Measurements from ENCODE around the gene KAT6B. TPM values are rescaled to one million over a fixed set of nuclear protein-coding genes. Genes with fewer than 3 reads are reported as not detected.

KAT6B gene
- total and polyA plus RNA-seq, 4 donors: 5.0 to 161 (median 21.0) TPM

DNA sequence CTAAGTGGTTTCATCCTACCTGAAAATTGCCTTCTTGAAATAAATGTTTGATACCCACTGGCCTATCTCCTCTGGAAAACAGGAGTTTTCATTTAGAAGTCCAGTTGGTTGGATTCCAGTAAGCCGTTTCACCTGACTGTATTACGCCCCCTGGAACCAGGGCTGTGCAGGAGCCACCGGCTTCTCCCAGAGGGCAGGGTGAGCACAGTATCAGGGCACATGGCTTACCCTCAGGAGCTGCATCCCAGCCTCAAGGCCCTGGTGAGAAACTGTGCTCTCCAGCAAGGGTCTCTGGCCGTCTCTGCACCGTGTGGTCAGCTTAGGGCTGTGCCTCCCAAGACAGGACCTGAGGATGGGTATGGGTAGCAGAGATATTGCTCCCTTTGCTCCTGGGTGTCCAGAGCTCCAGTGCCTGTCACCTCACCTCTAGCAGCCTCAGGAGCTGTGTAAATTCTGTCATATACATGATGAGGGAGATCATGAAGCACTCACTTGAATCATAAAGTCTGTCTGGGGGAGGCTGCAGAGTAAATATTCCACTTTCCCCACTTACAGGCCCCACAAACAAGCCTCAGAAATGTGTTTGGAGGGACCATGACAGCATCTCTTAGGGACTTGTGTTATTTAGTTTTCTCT is 175.4 kb downstream of the KAT6B start:
- Histone ChIP-seq H3K27ac (ENCODE audit: low read depth in 1 of 2, low read length in 1 of 2) (no peak overlapping the region), H3K9ac (ENCODE audit: insufficient read depth in 1 of 2, low read length in 2 of 2) (no peak overlapping the region), H3K4me3 (no peak overlapping the region), H3K9me3 (ENCODE audit: control insufficient read depth in 4 of 4, insufficient read depth in 3 of 4, low read length in 3 of 4) (no peaks in the 10 kb centered on the region), H3K27me3 (ENCODE audit: control insufficient read depth in 3 of 3, insufficient read depth in 3 of 3, low read length in 2 of 3) (no peaks in the 10 kb centered on the region), H3K4me1 (ENCODE audit: control insufficient read depth in 5 of 5, insufficient read depth in 5 of 5, low read length in 5 of 5) (no peaks in the 10 kb centered on the region), H3K36me3 (ENCODE audit: control insufficient read depth in 4 of 4, insufficient read depth in 4 of 4, low read length in 4 of 4) (peaks cover 3 to 13% (median 7%) of the 10 kb centered on the region in 4 donors)
- 83 to 93% methylated on average over 5 of the region's 5 CpGs for WGBS, 2 donors
- no peak for DNase-seq
- no peak for ATAC-seq (ENCODE audit: insufficient read depth, low FRiP score)
- TF ChIP-seq, protein P1, sequence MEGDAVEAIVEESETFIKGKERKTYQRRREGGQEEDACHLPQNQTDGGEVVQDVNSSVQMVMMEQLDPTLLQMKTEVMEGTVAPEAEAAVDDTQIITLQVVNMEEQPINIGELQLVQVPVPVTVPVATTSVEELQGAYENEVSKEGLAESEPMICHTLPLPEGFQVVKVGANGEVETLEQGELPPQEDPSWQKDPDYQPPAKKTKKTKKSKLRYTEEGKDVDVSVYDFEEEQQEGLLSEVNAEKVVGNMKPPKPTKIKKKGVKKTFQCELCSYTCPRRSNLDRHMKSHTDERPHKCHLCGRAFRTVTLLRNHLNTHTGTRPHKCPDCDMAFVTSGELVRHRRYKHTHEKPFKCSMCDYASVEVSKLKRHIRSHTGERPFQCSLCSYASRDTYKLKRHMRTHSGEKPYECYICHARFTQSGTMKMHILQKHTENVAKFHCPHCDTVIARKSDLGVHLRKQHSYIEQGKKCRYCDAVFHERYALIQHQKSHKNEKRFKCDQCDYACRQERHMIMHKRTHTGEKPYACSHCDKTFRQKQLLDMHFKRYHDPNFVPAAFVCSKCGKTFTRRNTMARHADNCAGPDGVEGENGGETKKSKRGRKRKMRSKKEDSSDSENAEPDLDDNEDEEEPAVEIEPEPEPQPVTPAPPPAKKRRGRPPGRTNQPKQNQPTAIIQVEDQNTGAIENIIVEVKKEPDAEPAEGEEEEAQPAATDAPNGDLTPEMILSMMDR (IDR thresholded peaks at IDR 0.05; ENCODE audit: control extremely low read depth, extremely low read depth): no peak

DNA sequence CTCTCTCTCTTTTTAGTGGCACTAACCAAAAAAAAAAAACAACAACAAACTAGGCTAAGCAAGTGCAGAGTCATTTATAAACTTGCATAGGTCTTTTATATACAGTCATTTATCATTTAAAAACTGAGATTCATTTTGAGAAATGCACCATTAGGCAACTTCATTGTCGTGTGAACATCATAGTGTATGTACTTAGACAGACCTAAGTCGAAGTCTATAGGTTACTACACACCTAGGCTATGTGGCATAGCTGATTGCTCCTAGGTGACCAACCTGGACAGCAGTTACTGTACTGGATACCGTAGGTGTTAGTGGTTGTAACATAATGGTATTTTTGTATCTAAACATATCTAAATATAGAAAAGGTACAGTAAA is 175.9 kb downstream of the KAT6B start:
- Histone ChIP-seq H3K4me1 (ENCODE audit: control insufficient read depth in 5 of 5, insufficient read depth in 5 of 5, low read length in 5 of 5) (peaks cover 0 to under 1% (median 0%) of the 10 kb centered on the region in 5 donors), H3K36me3 (ENCODE audit: control insufficient read depth in 4 of 4, insufficient read depth in 4 of 4, low read length in 4 of 4) (peaks cover under 1 to 11% (median 7%) of the 10 kb centered on the region in 4 donors), H3K27me3 (ENCODE audit: control insufficient read depth in 3 of 3, insufficient read depth in 3 of 3, low read length in 2 of 3) (no peaks in the 10 kb centered on the region), H3K4me3 (no peak overlapping the region), H3K9me3 (ENCODE audit: control insufficient read depth in 4 of 4, insufficient read depth in 3 of 4, low read length in 3 of 4) (no peaks in the 10 kb centered on the region), H3K27ac (ENCODE audit: low read depth in 1 of 2, low read length in 1 of 2) (no peak overlapping the region), H3K9ac (ENCODE audit: insufficient read depth in 1 of 2, low read length in 2 of 2) (no peak overlapping the region)
- ATAC-seq (ENCODE audit: insufficient read depth, low FRiP score) (no peak), DNase-seq (no peak)
- TF ChIP-seq, protein P1 (IDR thresholded peaks at IDR 0.05; ENCODE audit: control extremely low read depth, extremely low read depth): no peak
- 76 to 96% methylated on average over 3 of the region's 3 CpGs for WGBS, 2 donors

DNA sequence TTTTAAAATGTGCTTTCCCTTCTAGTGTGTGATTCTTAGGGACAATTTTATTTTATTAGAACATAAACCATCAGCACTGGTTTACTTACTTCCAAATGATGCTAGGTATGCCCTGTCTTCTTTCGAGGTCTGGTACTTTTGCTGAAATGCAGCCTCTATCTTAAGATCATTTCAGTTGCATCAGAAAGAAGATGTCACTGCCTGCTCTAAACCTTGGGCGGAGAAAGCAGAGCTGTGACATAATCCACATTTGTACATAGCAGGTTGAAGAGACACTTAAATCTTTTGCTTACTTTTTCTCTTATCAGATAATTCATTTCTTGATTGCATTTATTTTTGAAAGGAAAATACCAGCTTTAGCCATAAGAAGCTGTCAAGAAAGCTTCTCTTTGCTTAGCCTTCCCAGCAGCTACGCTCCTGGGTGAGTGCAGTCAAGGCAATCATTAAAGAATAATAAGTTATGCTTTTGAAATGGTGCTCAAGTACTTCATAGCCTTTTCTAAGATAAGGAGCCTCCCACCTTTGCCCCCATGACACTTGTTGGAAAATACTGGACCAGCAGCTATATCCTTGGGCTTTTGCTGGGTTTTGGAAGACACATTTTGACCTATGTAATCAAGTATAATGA is 176.7 kb downstream of the KAT6B start:
- Histone ChIP-seq H3K27ac (ENCODE audit: low read depth in 1 of 2, low read length in 1 of 2) (no peak overlapping the region), H3K4me1 (ENCODE audit: control insufficient read depth in 5 of 5, insufficient read depth in 5 of 5, low read length in 5 of 5) (peaks cover 0 to 8% (median 0%) of the 10 kb centered on the region in 5 donors), H3K27me3 (ENCODE audit: control insufficient read depth in 3 of 3, insufficient read depth in 3 of 3, low read length in 2 of 3) (no peaks in the 10 kb centered on the region), H3K9me3 (ENCODE audit: control insufficient read depth in 4 of 4, insufficient read depth in 3 of 4, low read length in 3 of 4) (no peaks in the 10 kb centered on the region), H3K36me3 (ENCODE audit: control insufficient read depth in 4 of 4, insufficient read depth in 4 of 4, low read length in 4 of 4) (peaks cover under 1 to 11% (median 7%) of the 10 kb centered on the region in 4 donors), H3K4me3 (no peak overlapping the region), H3K9ac (ENCODE audit: insufficient read depth in 1 of 2, low read length in 2 of 2) (no peak overlapping the region)
- 79 to 84% methylated on average over 3 of the region's 3 CpGs for WGBS, 2 donors
- DNase-seq (no peak), ATAC-seq (ENCODE audit: insufficient read depth, low FRiP score) (no peak)
- TF ChIP-seq, protein P1 (IDR thresholded peaks at IDR 0.05; ENCODE audit: control extremely low read depth, extremely low read depth): no peak

Measured in lung (tissue), 12 donors.